HL-60/S4 (cell line): ENCODE data around the gene TBC1D5.
"Not testable (repeated sequence)": the region's sequence is repeated elsewhere in the genome, so short reads cannot be mapped to it uniquely, and the experiment has no call there.

ENCODE experiments used
- in situ Hi-C: fragments of 300-500 bp; cut with MboI; formaldehyde crosslinking; loops from 2 replicates; pipeline ENCODE4 v1.14.3; 2022; ENCODE audit warnings: low sequenced_read_pairs

TBC1D5 gene

GRCh38 chr3:17714473-17714872 is 28.0 kb downstream of the TBC1D5 start:
- in situ Hi-C loops, result no loop called here

- in situ Hi-C loops, result no loop called here
Observed at GRCh38 chr3:17709236-17709810, 33.1 kb downstream of the TBC1D5 start.

GRCh38 chr3:17707813-17708543 is 34.5 kb downstream of the TBC1D5 start:
- in situ Hi-C loops, result no loop called here

GRCh38 chr3:17705991-17706390 is 36.4 kb downstream of the TBC1D5 start:
- in situ Hi-C loops, result not testable (repeated sequence)

GRCh38 chr3:17699815-17700214 is 42.6 kb downstream of the TBC1D5 start:
- in situ Hi-C loops, result not testable (repeated sequence)

- in situ Hi-C loops, result not testable (repeated sequence)
Observed at GRCh38 chr3:17695665-17696064, 46.8 kb downstream of the TBC1D5 start.

GRCh38 chr3:17693670-17693999 is 48.8 kb downstream of the TBC1D5 start:
- in situ Hi-C loops, result not testable (repeated sequence)

GRCh38 chr3:17692846-17693669 is 49.4 kb downstream of the TBC1D5 start:
- in situ Hi-C loops, result not testable (repeated sequence)

GRCh38 chr3:17687566-17687965 is 54.9 kb downstream of the TBC1D5 start:
- in situ Hi-C loops, result no loop called here

GRCh38 chr3:17686613-17687012 is 55.8 kb downstream of the TBC1D5 start:
- in situ Hi-C loops, result no loop called here

- in situ Hi-C loops, result no loop called here
Observed at GRCh38 chr3:17683542-17684207, 58.8 kb downstream of the TBC1D5 start.

GRCh38 chr3:17680530-17680929 is 61.9 kb downstream of the TBC1D5 start:
- in situ Hi-C loops, result no loop called here

GRCh38 chr3:17678116-17678741 is 64.2 kb downstream of the TBC1D5 start:
- in situ Hi-C loops, result no loop called here

- in situ Hi-C loops, result no loop called here
Observed at GRCh38 chr3:17674082-17674686, 68.2 kb downstream of the TBC1D5 start.

- in situ Hi-C loops, result no loop called here
Observed at GRCh38 chr3:17672506-17672905, 69.9 kb downstream of the TBC1D5 start.

GRCh38 chr3:17670749-17671148 is 71.7 kb downstream of the TBC1D5 start:
- in situ Hi-C loops, result no loop called here

- in situ Hi-C loops, result no loop called here
Observed at GRCh38 chr3:17664923-17665322, 77.5 kb downstream of the TBC1D5 start.

GRCh38 chr3:17656264-17656663 is 86.2 kb downstream of the TBC1D5 start:
- in situ Hi-C loops, result no loop called here

GRCh38 chr3:17655743-17656142 is 86.7 kb downstream of the TBC1D5 start:
- in situ Hi-C loops, result no loop called here

GRCh38 chr3:17649748-17650147 is 92.7 kb downstream of the TBC1D5 start:
- in situ Hi-C loops, result not testable (repeated sequence)
